ENCODE results near the gene CLMN. TPM values are rescaled to one million over a fixed set of nuclear protein-coding genes. Genes with fewer than 3 reads are reported as not detected.
A peak's percentile ranks its signal among the peaks of the same experiment; 100 is the strongest.

CLMN gene
- total and polyA plus RNA-seq, 2 of the 8 experiments (the other 6 are each of a cell fraction or from before 2014, with no cell fraction given): 1.6 to 8.2 TPM

- Histone ChIP-seq H4K8ac (ENCODE audit: extremely low read depth, insufficient read depth, low read length) (no peak overlapping the region), H3K79me2 (ENCODE audit: control insufficient read depth in 1 of 2, insufficient read depth in 2 of 2, low read length in 2 of 2) (no peaks in the 10 kb centered on the region), H2BK15ac (ENCODE audit: low read length) (0 out of 2 replicates have a peak overlapping the region, but pooled peaks have one; percentile 12), H3K4me2 (ENCODE audit: insufficient read depth in 1 of 2, low read depth in 2 of 2, low read length in 2 of 2) (no peak overlapping the region), H3K4ac (replicated peaks; ENCODE audit: insufficient read length, low read depth, low read length) (no peak overlapping the region), H2AK5ac (ENCODE audit: low read depth, low read length) (no peak overlapping the region), H2BK12ac (ENCODE audit: low read depth, low read length) (no peak overlapping the region), H3K27ac (ENCODE audit: low read depth, low read length) (no peak overlapping the region), H3K4me3 (ENCODE audit: extremely low read depth in 1 of 4, insufficient read depth in 2 of 4, low read depth in 3 of 4, low read length in 4 of 4) (no peak overlapping the region), H3K14ac (ENCODE audit: insufficient read length) (no peak overlapping the region), H3K9me3 (ENCODE audit: insufficient read depth in 2 of 2, low read depth in 1 of 2, low read length in 1 of 2) (peaks cover 0 to 6% of the 10 kb centered on the region in 2 experiments; a peak in 1 of 4 replicates), H2AFZ (ENCODE audit: low read length) (no peak overlapping the region), H3K23me2 (ENCODE audit: low read depth, low read length) (no peaks in the 10 kb centered on the region), H3K36me3 (ENCODE audit: control insufficient read depth in 2 of 4, insufficient read depth in 4 of 4, low read length in 3 of 4) (no peaks in the 10 kb centered on the region), H3K79me1 (ENCODE audit: low read depth, low read length) (no peaks in the 10 kb centered on the region; the same call in 1 of the 2 replicates), H2BK120ac (replicated peaks; ENCODE audit: low read depth, low read length) (no peak overlapping the region), H3K9ac (replicated peaks in 1 of 4; ENCODE audit: extremely low read depth in 1 of 4, low read depth in 3 of 4, low read length in 3 of 4) (no peak overlapping the region), H4K20me1 (replicated peaks in 1 of 2; ENCODE audit: control insufficient read depth in 1 of 2, insufficient read depth in 2 of 2, low read length in 2 of 2) (no peaks in the 10 kb centered on the region), H2BK5ac (ENCODE audit: low read depth, low read length) (no peak overlapping the region), H3K18ac (ENCODE audit: extremely low read depth, low read length) (no peak overlapping the region), H2BK20ac (ENCODE audit: low read length) (no peak overlapping the region), H3K27me3 (replicated peaks in 1 of 4; ENCODE audit: control insufficient read depth in 3 of 4, extremely low read depth in 1 of 4, insufficient read depth in 3 of 4, low read length in 3 of 4) (no peaks in the 10 kb centered on the region), H4K91ac (replicated peaks; ENCODE audit: insufficient read length, low read length) (no peak overlapping the region), H3K4me1 (replicated peaks in 1 of 4; ENCODE audit: control insufficient read depth in 3 of 4, insufficient read depth in 4 of 4, low read length in 3 of 4) (peaks cover 1 to 16% (median 6%) of the 10 kb centered on the region in 4 experiments; a peak in 5 of 7 replicates), H3K56ac (replicated peaks; ENCODE audit: insufficient read length, low read depth, low read length) (no peak overlapping the region), H3K23ac (ENCODE audit: insufficient read length) (no peak overlapping the region), H4K5ac (ENCODE audit: insufficient read length, low read depth, low read length) (no peak overlapping the region)
- ChIA-PET POLR2A (ENCODE audit: partially characterized antibody) (no interaction called here), CTCF (ENCODE audit: partially characterized antibody) (interaction anchor here (0.6 to 1.4 kb wide), 4 partner anchors 32 to 179 kb away, joined by 3 read pairs; no protein-coding TSS in a partner anchor)
- DNase-seq (ENCODE audit: low read depth in 1 of 2, low spot score in 2 of 2): no peak
- TF ChIP-seq GABPA (IDR thresholded peaks at IDR 0.05; ENCODE audit: borderline replicate concordance, insufficient read depth, low read length) (no peak), CTBP2 (IDR thresholded peaks at IDR 0.05; ENCODE audit: borderline replicate concordance, insufficient read depth, insufficient read length, low read length) (no peak), ATF2 (IDR thresholded peaks at IDR 0.05; ENCODE audit: low read length) (no peak), POLR2AphosphoS5 (IDR thresholded peaks at IDR 0.05; ENCODE audit: low read depth, low read length) (no peak), HDAC2 (IDR thresholded peaks at IDR 0.05; ENCODE audit: borderline replicate concordance in 1 of 2, low read depth in 2 of 2, low read length in 2 of 2) (no peak), RAD21 (IDR thresholded peaks at IDR 0.05 in 1 of 2, conservative IDR thresholded peaks at IDR 0.05 in 1 of 2; ENCODE audit: low read depth in 2 of 2, low read length in 2 of 2) (no peak), SP4 (IDR thresholded peaks at IDR 0.05; ENCODE audit: low read length) (no peak), SP1 (IDR thresholded peaks at IDR 0.05; ENCODE audit: low read depth, low read length) (no peak)
- no peak for FAIRE-seq
- WGBS, 2 experiments (ENCODE audit: extremely low coverage in 1 of 2, insufficient coverage in 1 of 2, insufficient read length in 1 of 2, insufficient replicate concordance in 2 of 2, low coverage in 1 of 2, low lambda C conversion rate in 2 of 2, missing lambda C conversion rate in 1 of 2): 90% methylated on average over 6 of the region's 6 CpGs; no CpG with 5 or more reads in 1 of the 2 experiments
These were observed 30.2 kb downstream of the CLMN start for GRCh38 chr14:95289323-95290010.

Measured in H1 (cell line).